ENCODE measurements around the gene SGK1. TPM values are rescaled to one million over a fixed set of nuclear protein-coding genes. Genes with fewer than 3 reads are reported as not detected.

SGK1 gene
- 100 to 1,000 TPM in 2 of 3 donors, 10 to 100 TPM in 1; 71.1 to 181 (median 110) TPM for polyA plus RNA-seq

DNA sequence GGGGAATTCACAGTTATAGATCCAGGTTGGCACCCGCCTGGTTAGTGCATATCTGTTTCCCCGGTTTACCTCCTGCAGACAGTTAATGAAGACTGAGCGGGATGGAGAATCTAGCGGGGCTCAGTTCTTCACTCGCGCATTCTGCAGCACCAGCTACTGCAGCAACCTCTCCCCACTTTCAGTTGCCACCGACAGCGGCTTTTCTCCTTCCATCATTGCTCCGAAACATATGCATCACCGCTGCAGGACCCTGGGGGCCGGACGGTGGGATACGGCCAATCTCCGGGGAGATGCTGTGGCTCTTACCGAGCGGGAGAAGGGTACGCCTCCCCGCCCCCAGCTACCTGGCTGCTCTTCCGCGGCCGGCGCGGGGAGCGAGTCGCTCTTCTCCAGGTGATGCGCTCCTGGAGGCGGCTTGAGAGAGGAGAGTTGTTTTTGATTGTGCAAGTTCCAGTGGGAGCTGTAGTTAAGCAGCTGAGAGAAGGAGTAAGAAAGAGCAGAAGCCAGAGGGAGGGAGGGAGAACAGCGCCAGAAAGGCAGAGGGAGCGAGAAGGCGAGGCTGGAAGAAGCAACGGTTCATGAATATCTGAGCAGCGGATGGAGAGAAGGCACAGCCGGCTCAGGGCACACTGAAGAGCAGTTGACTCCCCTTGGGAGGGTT, at the start of gene SGK1:
Gene SGK1 (minus strand): TSS at position 642 of the 661 bp plus-strand sequence. CDS start 652 bp downstream, outside the sequence.
- H3K27ac ChIP-seq (ENCODE audit: low read depth, low read length): no peak within 1 kb of the TSS
- 3 to 5% (median 4%) methylated on average over 33 of the region's 33 CpGs for WGBS, 3 donors

GRCh38 chr6:134363323-134364039, 45.6 kb upstream of the SGK1 start:
- H3K27ac ChIP-seq (ENCODE audit: low read depth, low read length): no peak overlapping the region
- 75 to 85% (median 83%) methylated on average over 2 of the region's 2 CpGs for WGBS, 3 donors

- 94 to 97% (median 95%) methylated on average over 6 of the region's 6 CpGs for WGBS, 3 donors
- no peak overlapping the region for H3K27ac ChIP-seq (ENCODE audit: low read depth, low read length)
Observed at GRCh38 chr6:134361011-134361410, 43.1 kb upstream of the SGK1 start.

DNA sequence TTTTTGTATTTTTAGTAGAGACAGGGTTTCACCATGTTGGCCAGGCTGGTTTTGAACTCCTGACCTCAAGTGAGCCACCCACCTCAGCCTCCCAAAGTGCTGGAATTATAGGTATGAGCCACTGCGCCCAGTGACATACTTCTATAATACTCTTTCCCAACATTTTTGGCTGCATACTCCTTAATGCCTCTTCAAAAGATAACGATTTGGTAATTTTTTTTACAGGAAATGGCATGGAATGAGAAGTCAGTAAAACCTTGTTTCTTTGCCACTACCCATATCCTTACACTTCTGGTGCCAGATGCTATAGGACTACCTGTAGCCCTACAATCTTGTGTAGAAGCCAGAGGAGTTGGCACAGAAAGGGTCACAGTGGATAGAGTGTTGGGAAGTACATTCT, 41.4 kb upstream of the SGK1 start:
- H3K27ac ChIP-seq (ENCODE audit: low read depth, low read length): no peak overlapping the region
- 64 to 90% (median 69%) methylated on average over 2 of the region's 2 CpGs for WGBS, 3 donors

GRCh38 chr6:134358320-134358719, 40.4 kb upstream of the SGK1 start:
- 20 to 59% (median 20%) methylated on average over 4 of the region's 4 CpGs for WGBS, 3 donors
- no peak overlapping the region for H3K27ac ChIP-seq (ENCODE audit: low read depth, low read length)

- H3K27ac ChIP-seq (ENCODE audit: low read depth, low read length): no peak overlapping the region
- 71 to 83% (median 81%) methylated on average over 2 of the region's 2 CpGs for WGBS, 3 donors
Observed at GRCh38 chr6:134357022-134357487, 39.1 kb upstream of the SGK1 start.

DNA sequence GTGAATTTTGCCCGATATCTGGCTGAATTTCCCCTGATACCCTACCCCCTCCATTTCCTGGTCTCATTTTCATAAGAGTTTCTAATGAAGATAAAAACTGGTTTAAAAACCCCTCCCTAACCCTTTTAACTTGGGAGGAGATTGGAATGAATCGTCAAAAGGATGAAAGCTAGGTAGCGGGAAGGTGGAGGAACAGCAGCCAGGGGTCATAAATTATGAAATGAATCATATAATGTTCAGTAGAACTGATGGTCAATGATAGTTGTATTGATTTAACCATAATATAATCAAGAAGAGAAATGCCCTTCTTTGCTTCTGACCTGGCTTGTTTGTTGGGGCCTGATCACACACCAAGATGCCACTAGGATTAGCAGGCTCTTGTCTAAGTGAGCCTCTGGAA, 38.5 kb upstream of the SGK1 start:
- H3K27ac ChIP-seq (ENCODE audit: low read depth, low read length): no peak overlapping the region
- WGBS, 3 donors: 94 to 97% (median 96%) methylated on average over 3 of the region's 3 CpGs

- H3K27ac ChIP-seq (ENCODE audit: low read depth, low read length): no peak overlapping the region
- 64 to 85% (median 72%) methylated on average over 4 of the region's 4 CpGs for WGBS, 3 donors
Observed at GRCh38 chr6:134352786-134353480, 35.0 kb upstream of the SGK1 start.

DNA sequence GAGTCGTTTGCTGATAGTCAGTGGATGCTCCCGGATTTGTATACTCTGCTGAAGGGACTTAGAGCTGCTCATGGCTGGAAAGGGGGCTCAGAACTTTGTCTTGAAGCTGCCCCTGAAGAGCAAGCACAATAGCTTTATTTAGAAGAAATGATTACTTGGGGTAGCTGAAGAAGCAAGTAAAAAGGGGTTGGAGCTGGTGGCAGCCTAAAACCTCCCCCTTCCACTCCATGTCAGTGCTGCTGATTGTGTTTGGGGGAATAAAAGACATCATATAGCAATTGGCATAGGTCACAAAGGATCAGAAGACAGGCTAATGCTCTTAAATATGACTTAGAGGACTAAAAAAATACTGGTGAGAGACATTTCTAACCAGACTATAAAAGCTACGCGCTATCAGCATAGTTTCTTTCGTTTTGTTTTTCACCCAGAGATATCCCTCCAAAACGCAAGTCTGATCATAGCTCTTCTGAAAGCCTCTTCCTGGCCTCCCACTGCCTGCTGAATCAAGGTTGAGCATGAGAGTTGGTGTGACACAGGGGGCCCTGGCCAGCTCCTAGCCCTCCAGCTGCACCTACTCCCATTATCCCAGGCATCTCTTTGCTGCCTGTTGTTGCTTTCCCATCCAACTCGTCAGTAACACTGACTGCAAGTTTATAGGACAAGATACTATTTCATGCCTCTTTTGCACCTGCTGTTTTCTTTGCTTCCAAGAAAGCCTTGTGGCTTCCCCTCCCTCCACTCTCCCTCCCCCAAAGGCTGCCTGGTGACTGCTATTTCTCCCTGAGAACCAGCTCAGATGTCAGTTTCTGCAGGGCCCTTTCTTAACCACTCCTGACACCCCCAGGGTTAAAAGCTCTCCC, 33.9 kb upstream of the SGK1 start:
- WGBS, 3 donors: 78 to 81% (median 79%) methylated on average over 7 of the region's 7 CpGs
- no peak overlapping the region for H3K27ac ChIP-seq (ENCODE audit: low read depth, low read length)

DNA sequence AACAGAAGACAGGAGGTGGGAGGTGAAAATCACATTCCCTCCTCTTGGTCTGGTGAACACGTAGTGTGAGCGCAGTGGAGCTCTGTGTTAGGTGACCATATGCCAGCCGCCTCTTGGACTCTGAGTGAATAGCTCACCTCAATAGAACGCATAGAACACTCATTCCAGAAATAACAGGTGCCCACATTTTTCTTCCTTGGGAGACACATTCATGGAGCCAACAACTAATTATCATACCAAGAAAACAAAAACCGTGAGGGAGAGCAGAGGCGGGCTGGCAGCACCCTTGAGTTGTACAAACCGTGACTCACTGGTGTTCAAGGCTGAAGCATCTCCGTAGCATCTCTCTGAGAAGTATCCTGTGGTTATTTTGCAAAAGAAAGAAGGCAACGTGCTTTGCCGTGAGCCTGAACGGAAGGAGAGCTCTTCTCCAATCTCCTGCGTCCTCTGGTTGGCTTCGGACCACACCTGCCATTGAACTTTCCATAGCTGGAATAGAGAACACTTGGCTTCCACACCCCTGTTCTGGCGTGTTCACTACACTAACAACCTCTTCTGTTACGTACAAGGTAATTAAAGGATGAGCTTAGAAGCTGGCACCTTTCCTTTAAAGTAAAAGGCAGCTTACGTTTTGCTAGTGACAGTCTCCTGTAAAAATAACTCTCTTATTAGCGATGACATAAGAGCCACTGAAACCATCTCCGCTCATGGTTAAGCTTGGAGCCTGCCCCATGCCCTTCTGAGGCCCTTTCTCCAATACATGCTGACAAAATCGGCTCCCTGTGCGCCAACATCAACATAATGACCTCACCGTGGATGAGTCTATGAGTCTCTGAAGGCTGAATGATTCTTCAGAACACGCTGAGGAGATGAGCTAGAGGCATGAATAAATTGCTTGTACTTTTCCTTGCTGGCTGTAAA, 30.2 kb upstream of the SGK1 start:
- no peak overlapping the region for H3K27ac ChIP-seq (ENCODE audit: low read depth, low read length)
- 89 to 93% (median 92%) methylated on average over 22 of the region's 22 CpGs for WGBS, 3 donors

DNA sequence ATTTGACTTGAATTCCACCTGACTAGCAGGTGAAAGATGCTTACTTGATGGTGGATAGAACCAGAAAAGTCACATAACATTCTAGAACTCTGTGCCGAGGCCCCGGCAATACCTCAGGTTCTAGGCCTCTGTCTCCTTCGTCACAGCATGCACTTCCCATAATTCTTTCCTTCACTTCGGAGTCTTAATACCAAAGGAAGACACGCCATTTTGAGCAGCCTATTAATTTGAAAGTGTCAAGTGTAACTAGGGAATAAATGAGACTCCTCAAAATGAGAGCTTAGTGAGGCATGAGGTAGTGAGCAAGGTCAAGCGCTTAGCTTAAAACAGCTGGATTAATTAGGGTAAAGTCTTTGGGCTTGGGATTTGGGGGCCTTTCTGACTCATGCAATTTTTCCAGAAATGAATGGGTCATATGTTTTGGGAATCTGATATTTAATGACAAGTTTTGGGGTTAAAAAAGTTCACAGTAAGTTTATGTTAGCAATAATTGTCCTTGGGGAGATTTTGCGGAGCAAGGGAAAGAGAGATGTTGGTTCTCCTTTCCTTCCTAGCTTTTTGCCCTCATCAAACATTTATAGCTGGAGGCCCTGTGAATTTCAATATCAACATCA, 29.1 kb upstream of the SGK1 start:
- H3K27ac ChIP-seq (ENCODE audit: low read depth, low read length): no peak overlapping the region
- WGBS, 3 donors: 84 to 90% (median 87%) methylated on average over 7 of the region's 7 CpGs

GRCh38 chr6:134345789-134346188, 27.9 kb upstream of the SGK1 start:
- 44 to 74% (median 50%) methylated on average over 8 of the region's 8 CpGs for WGBS, 3 donors
- H3K27ac ChIP-seq (ENCODE audit: low read depth, low read length): no peak overlapping the region

DNA sequence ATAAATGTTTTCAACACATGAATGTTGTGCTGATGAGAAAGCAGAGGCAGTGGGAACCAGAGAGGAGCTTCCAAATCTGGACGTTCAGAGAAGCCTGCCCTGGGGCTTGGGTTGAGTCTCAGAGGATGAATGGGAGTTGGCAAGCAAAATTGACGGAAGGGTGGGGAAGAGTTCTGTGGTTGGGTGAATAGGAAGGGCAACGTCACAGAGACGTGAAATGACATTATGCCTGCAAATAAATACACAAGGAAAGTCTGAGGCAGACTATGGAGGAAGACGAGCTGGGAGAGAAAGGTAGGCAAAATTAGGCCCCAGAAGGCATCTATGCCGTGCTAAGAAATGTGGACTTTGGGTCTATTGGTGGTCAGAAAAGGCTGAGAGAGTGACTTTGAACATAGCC, 25.2 kb upstream of the SGK1 start:
- WGBS, 3 donors: 74 to 86% (median 75%) methylated on average over 6 of the region's 6 CpGs
- H3K27ac ChIP-seq (ENCODE audit: low read depth, low read length): no peak overlapping the region

GRCh38 chr6:134341999-134342567, 24.2 kb upstream of the SGK1 start:
- H3K27ac ChIP-seq (ENCODE audit: low read depth, low read length): no peak overlapping the region
- WGBS, 3 donors: 79 to 83% (median 82%) methylated on average over 10 of the region's 10 CpGs

GRCh38 chr6:134340179-134340975, 22.5 kb upstream of the SGK1 start:
- no peak overlapping the region for H3K27ac ChIP-seq (ENCODE audit: low read depth, low read length)
- 79 to 85% (median 84%) methylated on average over 6 of the region's 6 CpGs for WGBS, 3 donors

DNA sequence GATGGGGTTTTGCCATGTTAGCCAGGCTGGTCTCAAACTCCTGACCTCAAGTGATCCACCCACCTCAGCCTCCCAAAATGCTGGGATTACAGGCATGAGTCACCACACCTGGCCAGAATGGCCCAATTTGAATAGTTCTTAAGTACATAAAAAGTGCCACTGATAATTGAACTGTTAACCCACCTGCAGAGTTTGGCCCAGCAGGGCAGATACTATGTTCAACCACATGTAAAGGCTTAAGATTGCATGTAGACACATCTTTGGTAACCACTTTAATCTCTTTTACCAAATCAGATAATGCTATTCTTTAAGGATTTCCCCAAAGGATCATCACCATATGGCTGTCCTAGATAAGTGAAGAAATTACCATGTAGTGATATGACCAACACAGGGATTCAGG, 21.3 kb upstream of the SGK1 start:
- H3K27ac ChIP-seq (ENCODE audit: low read depth, low read length): no peak overlapping the region
